GM21381 (cell line): ENCODE measurements around the gene COL7A1.

Experiments
- ATAC-seq: cut with Tn5 transposase; IDR thresholded peaks from one replicate; pipeline ENCODE4 v1.9.1; 2021; ENCODE audit warnings: mild to moderate bottlenecking, moderate library complexity; ENCODE audit not compliant: unreplicated experiment

The COL7A1 gene

DNA sequence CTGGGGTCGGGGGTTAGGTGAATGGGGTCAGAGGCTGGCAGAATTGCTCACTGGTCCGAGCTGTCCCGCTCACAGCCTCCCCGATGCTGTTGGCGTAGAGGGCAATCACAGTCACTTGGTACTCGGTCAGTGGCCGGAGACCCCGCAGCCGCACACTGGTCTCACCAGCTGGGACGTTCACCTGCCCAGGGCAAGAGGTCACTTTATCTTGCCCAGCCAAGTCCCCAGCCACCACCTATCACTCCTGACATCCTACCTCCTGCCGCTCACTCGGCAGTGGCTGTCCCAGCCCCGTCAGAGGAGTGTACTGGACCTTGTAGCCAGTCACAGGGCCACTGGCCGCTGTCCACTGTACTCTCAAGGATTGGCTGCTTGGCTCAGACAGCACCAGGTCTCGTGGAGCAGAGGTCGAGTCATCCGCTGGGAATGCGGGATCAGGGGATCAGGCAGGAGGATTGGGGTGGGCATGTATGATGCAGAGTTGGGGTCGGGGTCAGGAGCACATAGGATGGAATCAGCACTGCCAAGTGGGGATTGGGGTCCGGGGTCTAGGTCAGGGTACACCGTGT is 2.5 kb downstream of the COL7A1 start:
- ATAC-seq: no peak

DNA sequence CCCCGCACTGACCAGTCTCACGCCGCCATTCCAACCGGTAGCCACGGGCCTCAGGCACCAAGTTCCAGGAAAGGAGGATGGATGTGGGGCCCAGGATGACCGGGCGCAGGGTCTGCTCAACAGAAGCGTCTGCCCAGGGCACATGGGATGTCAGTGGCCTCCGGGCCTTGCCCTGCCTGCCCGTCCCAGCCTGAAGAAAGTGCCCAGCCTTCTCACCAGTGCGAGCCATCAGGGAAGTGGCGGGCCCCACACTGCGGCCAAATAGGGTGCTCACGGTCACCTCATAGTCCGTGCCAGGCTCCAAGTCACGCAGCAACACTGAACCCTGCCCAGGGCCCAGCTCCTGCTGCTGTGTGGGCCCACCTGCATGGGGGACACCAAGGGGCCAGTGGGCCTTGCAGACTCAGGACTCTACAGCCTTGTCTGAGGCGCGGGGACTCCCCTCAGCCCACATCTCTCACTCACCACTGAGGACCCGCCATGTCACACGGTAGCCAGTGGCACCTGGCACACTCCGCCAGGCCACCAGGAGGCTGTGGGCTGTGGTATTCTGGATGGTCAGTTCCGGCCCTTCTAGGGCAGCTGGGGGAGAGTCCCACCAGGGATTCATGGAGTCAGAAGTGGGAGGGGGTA is 3.1 kb downstream of the COL7A1 start:
- ATAC-seq: no peak

DNA sequence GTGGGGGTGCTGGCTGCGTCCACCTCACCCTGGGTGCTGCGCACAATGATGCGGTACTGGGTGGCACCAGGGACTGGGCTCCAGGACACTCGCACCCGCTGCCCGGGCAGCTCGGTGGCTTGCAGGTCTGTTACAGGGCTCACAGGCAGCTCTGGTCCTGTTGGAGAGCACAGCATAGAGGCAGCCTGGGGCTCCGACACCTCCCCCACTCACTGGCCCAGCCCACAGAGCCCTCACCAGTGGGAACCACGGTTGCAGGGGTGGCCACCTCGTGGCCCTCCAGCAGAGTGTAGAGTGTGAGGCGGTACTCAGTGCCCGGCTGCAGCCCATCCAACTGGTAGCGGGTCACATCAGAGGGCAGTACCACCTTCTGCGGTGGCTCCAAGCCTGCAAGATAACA is 3.7 kb downstream of the COL7A1 start:
- ATAC-seq: no peak

DNA sequence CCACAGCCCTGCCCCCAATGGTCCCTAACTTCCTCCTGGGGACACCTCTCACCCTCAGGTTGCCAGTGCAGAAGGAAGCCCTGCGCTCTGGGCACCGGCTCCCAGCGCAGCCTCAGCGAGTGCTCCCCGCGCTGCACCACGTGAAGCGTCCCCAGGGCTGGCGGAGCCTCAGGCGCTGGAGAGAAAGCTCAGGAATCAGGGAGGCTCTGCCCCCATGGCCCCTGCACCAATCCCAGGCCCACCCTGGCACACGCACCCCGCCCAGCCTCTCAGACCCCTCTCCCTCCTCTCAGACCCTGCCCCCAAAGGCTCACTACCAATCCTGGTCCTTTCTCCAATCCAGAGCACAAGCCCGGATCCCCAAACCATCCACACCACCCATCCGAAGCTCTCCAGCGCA is 6.9 kb downstream of the COL7A1 start:
- no peak for ATAC-seq

DNA sequence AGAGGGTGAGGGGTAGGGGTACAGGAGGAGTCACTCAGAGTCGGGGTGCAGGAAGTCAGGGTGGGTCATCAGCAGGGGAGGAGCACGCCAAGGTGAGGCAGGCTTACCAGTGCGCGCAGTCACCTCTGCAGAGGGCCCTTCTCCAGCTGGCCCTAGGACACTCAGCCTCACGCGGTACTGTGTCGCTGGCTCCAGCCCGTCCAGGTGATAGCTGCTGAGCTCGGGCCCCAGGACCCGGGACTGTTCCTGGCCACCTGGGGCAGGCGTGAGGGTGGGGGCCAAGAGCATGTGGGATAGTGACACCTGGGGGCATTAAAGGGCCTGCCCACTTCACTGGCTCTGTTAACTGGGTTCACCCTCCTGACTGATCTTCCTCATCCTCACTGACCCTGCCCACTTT is 7.4 kb downstream of the COL7A1 start:
- no peak for ATAC-seq

DNA sequence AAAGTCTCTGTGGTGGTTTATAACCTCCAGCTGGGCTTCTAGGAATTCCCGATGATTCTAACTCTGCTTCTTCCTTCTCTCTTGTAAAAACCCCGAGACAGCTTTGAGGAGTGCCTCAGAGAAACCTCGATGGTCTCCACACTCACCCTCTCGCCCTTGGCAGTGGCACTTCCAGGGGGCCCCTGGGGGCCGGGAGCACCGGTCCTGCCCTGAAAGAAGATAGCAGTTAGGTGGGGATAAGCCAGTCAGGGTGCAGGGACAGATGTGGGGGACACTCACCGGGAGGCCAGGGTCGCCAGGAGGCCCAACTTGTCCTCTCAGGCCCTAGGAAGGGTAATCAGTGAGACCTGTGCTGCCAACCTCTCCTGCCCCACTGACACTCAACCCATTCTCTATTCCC is 9.7 kb downstream of the COL7A1 start:
- no peak for ATAC-seq

DNA sequence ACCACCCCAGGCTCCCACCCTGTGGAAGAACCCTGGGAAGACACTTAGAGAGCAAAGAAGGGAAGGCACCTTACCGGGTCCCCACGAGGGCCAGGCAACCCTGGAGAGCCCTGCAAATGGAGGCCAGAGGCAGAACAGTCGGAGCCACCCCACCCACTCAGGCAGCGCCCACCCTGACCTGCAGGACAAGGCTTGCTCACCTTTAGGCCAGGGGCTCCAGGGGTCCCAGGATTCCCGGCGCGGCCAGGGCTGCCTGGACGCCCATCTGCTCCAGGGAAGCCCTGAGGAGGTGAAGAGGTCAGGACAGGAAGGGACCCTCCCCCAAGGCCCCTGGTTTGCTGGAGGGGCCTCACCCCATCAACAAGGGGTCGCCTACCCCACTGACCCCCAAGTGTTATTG is 10.3 kb downstream of the COL7A1 start:
- ATAC-seq: no peak

DNA sequence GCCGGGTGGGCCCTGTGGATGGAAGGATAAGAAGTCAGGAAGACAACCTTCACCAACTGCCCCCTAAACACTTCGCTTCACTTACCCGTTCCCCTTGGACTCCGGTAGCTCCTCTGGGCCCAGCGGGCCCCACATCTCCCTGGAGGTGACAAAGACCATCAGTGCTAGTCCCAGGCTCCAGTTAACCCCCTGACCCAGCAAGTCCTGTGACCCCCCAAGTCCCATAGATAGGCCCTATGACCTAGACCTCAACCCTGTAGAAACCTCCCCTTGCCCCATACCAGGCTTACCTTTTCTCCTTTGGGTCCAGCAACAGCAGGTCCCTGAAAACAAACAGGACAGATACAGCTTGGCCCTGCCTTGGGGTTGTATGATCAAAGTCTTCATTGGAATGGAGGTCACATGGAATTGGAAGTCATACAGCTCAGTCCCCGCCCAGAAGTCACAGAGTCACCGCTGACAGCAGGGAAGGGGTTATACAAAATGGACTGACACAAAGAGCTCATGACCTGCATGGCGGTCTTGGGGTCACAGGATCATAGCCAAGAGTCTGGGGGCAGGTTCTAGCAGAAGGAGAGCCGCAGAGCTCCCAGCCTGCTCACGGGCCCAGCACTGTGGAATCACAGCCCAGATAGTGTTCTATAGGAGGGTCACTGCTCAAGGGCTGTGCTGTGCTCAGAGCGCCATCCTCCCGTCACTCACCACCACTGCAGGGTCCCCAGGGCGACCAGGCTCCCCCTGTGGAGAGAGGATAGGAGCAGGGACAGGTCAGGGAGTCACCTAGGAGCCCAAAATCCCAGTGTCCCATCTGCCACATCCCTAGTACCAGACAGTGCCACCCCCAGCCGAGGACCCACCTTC is 13.3 kb downstream of the COL7A1 start:
- ATAC-seq: no peak

DNA sequence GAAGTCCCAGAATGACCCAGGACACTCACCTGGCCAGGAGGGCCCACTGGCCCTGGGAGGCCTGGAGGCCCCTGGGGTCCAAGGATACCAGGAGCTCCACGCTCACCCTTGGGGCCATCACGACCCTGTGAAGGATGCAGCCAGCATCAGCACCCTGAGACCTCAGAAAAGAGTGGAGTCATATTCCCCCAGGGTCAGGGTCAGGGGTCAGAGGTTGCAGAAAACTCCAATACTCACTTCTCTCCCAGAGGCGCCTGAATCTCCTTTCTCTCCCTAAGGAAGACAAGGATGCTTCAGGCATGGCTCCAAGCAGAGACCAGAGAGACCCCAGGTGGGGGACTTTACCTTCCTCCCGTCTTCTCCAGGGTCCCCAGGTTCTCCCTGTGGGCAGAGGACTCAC is 18.5 kb downstream of the COL7A1 start:
- ATAC-seq: no peak

DNA sequence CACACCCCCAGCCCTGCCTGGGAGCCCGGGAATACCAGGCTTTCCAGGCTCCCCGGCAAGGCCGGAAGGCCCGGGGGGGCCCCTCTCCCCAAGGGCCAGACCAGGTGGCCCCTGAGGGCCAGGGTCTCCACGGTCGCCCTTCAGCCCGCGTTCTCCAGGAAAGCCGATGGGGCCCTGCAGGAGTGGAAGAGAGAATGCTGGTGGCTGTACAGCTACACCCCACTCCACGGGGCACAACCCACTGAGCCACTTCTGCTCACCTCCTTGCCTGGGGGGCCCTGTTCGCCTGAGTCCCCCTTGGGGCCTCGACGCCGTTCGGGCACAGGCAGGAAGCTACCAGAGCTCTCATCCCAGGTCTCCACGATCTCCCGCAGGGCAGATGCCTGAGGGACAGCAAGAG is 19.8 kb downstream of the COL7A1 start:
- ATAC-seq: no peak

DNA sequence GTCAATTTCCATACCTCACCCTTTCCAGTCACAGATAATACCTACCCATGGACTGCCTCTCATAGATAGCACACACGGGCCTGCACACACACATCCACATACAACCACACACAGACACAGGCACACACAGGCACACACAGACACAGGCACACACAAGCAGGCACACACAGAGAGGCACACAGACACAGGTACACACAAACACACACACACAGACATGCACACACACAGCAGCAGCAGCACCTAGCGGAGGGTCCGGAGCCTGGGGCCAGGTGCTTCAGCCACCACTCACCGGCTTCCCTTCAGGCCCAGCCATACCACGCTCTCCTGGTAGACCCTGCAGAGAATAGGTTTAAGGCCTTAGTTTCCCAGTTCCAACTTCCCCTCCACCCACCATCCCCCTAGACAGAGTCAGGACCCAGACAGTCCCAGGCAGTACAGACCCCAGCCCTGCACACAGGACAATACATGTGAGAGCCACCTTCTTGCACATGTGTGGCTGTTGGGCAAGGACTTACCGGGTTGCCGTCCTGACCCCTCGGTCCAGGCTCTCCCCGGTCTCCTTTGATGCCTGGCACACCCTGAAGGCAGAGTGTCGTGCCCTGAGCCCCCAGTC is 21.1 kb downstream of the COL7A1 start:
- ATAC-seq: no peak

DNA sequence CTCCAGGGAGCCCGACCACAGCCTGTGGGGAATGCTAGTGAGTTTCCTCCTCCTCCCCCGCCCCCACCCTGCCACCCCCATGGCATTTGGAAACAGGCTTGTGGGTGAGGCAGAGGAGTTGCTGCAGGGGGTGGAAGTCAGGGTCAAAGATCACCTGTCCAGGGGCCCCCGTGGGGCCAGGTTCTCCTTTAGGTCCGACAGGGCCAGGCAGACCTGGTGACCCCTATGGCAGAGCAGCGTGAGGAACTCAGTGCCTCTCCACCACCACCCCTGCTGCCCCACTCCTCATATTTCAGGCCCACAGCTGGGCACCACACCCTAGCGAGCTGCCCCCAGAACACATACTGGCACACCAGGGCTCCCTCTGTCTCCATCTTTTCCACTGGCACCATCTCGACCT is 22.6 kb downstream of the COL7A1 start:
- ATAC-seq: no peak

DNA sequence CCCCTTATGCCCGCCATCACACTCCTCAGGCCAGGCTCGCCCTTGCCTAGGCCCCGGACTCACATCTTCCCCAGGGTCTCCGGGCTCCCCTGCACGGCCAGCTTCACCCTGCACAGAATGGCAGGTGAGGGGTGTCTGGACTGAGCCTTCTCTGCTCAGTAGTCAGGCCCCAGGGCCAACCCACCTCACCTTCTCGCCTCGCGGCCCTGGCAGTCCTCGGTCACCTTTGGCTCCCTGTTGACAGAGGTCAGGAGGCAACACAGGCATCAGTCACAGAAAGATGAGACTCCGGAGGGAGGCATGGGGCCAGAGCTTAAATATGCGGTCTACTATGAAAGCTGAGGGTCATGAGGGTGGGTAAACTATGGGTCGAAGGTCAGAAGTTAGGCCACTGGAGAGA is 23.2 kb downstream of the COL7A1 start:
- ATAC-seq: no peak

DNA sequence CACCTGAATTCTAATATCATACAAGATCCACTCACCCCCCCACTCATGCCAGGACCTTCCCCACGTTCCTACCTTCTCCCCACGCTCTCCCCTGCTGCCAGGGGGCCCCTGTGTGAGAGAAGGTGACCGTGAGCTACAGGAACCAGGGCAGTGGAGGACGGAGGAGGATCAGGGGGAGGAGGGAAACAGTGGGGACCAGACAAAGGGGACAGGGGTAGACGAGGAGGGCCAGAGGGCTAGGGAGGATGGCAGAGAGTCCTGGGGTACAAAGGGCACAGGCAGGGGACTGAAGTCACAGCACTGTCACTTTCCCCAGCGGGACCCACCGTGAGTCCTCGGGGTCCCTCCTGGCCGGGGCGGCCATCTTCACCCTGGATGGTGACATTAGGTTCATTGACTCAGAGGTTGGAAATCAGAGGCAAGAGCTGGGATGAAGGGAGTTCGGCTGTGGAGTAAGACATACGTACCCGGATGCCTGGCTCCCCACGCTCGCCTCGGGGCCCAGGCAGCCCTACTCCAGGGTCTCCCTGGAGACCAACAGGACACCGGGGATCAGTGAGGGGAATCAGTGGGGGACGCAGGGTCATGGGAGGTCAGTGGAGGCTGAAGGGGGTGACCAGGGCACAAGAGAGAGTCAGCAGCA is 25.2 kb downstream of the COL7A1 start:
- no peak for ATAC-seq

DNA sequence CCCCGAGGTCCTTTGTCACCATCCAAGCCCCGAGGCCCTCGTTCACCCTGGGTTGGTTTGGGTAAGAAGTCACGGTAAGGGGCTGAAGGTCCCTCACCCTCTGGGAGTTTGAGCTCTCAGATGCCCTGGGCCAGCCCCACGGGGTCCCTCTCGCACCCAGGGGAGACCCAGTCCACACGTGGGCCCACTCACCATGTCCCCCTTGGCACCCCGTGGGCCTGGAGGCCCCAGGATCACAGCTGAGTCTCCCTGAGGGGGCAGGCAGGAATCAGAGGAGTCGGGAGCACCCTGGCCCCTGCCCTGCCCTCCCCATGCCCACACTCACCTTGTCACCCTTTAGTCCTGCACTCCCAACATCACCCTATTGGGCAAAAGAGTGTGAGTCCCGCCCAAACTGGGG is 25.7 kb downstream of the COL7A1 start:
- no peak for ATAC-seq

DNA sequence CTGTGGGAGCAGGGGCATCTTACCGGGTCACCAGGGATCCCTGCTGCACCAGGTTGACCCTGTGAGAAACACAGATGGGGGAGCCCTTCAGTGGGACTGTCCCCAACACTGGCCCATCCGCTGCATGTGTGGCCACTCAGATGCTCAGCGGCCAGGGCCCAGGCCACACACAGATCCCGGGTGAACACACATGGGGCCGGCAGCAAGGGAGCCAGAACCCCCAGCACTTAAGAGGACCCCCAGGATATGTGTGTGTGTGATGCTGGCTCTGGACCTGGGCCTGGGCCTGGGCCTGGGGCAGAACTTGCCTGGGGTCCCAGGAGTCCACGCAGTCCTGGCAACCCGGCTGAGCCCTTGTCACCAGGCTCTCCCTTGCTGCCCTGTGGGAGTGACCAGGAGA is 26.7 kb downstream of the COL7A1 start:
- no peak for ATAC-seq

DNA sequence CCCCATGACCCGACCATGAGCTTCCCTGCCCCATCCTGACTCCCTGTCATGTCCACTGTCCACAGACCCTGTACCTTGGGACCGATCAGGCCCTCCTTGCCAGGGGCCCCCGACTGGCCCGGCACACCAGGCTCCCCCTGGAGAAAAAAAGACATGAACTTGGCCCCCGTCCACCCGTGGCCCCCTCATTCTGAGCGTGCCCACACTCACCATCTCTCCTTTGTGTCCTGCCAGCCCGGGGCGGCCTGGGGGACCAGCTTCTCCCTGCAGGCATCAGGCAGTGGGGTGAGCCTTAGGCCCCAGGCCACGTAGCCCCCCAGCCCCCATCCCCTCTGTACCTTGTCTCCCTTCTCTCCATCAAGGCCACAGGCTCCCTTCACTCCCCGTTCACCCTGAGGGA is 27.6 kb downstream of the COL7A1 start:
- ATAC-seq: no peak

DNA sequence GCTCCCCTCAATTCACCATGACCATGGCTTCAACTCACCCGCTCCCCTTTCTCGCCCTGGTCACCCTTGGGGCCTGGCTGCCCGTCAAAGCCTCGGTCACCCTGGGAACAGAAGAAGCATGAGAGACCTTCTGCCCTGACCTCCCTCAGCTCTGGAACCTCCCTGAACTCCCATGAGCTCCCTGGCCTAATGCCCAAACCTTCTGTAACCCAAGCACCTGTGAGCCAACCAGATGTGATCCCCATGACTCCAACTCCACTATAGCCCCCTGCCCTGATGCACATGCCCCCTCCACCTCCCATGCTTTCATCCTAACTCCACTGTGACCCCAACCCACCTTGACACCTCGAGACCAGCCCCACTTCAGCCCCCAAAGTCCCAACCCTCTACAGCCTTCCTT is 28.0 kb downstream of the COL7A1 start:
- no peak for ATAC-seq

DNA sequence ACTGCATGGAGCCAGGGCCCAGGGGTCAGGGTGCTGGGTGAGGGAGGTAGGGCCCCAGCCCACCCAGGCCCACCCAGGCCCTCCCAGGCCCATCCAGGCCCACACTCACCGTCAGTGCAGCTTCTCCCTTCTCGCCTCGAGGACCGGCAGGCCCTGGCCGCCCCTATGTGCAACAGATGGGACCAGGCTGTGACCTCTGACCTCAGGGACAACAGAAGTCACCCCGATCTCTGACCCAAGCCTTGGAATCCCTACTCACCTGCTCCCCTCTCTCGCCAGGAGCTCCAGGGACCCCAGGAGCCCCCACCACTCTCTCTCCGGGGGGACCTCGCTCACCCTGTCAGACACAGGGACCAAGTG is 28.7 kb downstream of the COL7A1 start:
- ATAC-seq: no peak

DNA sequence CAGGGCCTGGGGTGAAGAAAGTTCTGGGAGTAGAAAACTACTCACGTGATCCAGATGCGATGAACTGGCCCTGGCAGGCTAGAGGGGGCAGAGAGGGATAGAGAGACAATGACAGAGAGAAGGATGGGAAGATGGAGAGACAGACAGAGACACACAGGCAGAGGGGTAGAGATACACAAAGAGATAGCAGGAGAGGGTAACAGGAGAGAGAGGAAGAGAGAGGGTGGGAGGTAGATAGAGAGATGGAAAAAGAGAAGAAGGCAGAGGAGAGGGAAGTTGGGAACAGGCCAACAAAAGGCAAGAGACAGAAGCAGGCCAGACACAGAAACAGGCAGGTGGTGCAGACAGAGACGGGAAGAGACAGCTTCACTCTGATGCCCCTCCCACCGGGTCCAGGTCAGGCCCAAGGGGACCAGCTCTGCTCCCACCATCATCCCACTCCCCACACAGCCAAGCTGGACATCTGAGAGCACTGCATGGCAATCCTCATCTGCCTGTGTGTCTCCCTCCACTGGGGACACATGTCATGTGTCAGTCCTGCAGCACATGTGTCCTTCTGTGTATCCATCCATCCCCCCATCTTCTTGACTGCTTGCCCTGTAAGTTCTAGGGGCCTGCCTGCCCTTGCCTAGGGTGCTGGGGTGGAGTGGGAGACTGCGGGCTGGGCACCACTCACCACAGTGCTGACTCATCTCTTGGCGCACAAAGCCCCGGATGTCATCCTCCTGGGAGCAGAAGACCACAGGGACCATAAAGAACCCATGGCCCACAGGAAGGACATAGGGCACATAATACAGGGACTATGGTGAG is 29.3 kb downstream of the COL7A1 start:
- ATAC-seq: no peak

DNA sequence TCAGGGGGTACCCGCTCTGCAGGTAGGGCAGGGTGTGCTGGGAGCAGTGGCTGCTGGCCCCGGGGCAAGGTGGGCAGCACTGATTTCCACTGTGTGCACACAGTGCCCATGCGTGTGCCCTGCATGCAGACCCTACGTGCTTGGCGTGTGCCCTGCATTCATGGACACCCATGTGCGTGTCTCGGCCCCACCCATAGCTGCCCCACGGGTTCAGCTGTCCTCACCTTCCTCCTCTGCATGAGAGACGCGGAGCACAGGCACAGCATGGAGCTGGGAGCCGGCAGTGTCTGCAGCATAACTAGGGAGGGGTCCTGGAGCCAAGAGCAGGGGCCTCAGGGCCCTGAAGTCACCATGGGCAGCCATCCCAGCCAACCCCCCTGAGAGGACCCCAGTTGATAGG is 29.9 kb downstream of the COL7A1 start:
- ATAC-seq: no peak
